ENCODE data around the gene KNTC1. TPM values are rescaled to one million over a fixed set of nuclear protein-coding genes. Genes with fewer than 3 reads are reported as not detected.
"Not testable (repeated sequence)": the region's sequence is repeated elsewhere in the genome, so short reads cannot be mapped to it uniquely, and the experiment has no call there.

KNTC1 gene
- total RNA-seq, 1 donor from 2014 or later = 249 TPM

GRCh38 chr12:122563361-122563760 is 36.3 kb downstream of the KNTC1 start:
- Histone ChIP-seq H3K9me3 (ENCODE audit: low read depth) (no peaks in the 10 kb centered on the region), H3K27me3 (no peaks in the 10 kb centered on the region), H3K4me3 (no peak overlapping the region), H2AFZ (replicated peaks) (no peak overlapping the region), H3K36me3 (no peaks in the 10 kb centered on the region), H3K79me2 (ENCODE audit: low read depth) (no peaks in the 10 kb centered on the region), H3K27ac (no peak overlapping the region), H3F3A (ENCODE audit: low read depth) (no peaks in the 10 kb centered on the region), H3K9ac (no peak overlapping the region), H4K20me1 (ENCODE audit: low read depth) (no peaks in the 10 kb centered on the region), H3K4me1 (no peaks in the 10 kb centered on the region), H3K4me2 (no peak overlapping the region)
- Mint-ChIP-seq H3K27ac (no peak overlapping the region), H3K4me3 (no peak overlapping the region), H3K27me3 (ENCODE audit: insufficient read depth, low read depth) (no peaks in the 10 kb centered on the region), H3K36me3 (peaks cover 22% of the 10 kb centered on the region), H3K4me1 (no peaks in the 10 kb centered on the region), H3K9me3 (no peaks in the 10 kb centered on the region)
- no peak for DNase-seq (ENCODE audit: low spot score)
- no peak for TF ChIP-seq EZH2phosphoT487 (IDR thresholded peaks at IDR 0.05)
- no peak for TF ChIP-seq CTCF (IDR thresholded peaks at IDR 0.05)
- no peak for TF ChIP-seq EZH2 (IDR thresholded peaks at IDR 0.05)

- H3K27ac ChIP-seq; H3K27ac Mint-ChIP-seq; H3K4me1 ChIP-seq; H3K9me3 ChIP-seq (ENCODE audit: low read depth); DNase-seq (ENCODE audit: low spot score); H3K4me1 Mint-ChIP-seq; H4K20me1 ChIP-seq (ENCODE audit: low read depth); H3F3A ChIP-seq (ENCODE audit: low read depth); H3K9me3 Mint-ChIP-seq; H3K79me2 ChIP-seq (ENCODE audit: low read depth); H3K9ac ChIP-seq; H2AFZ ChIP-seq (replicated peaks); H3K4me2 ChIP-seq; H3K4me3 Mint-ChIP-seq; H3K4me3 ChIP-seq; H3K36me3 ChIP-seq; H3K27me3 Mint-ChIP-seq (ENCODE audit: insufficient read depth, low read depth); H3K27me3 ChIP-seq: not testable (repeated sequence)
- H3K36me3 Mint-ChIP-seq = peaks cover 21% of the 10 kb centered on the region
Measured at GRCh38 chr12:122566816-122567215, 39.8 kb downstream of the KNTC1 start.

GRCh38 chr12:122569288-122569687 is 42.2 kb downstream of the KNTC1 start:
- Mint-ChIP-seq H3K36me3 (peaks cover 22% of the 10 kb centered on the region), H3K27me3 (ENCODE audit: insufficient read depth, low read depth) (no peaks in the 10 kb centered on the region), H3K4me3 (no peak overlapping the region), H3K9me3 (no peaks in the 10 kb centered on the region), H3K27ac (no peak overlapping the region), H3K4me1 (no peaks in the 10 kb centered on the region)
- no peak for DNase-seq (ENCODE audit: low spot score)
- Histone ChIP-seq H2AFZ (replicated peaks) (no peak overlapping the region), H3K9ac (no peak overlapping the region), H3K4me2 (no peak overlapping the region), H3K4me1 (no peaks in the 10 kb centered on the region), H3K9me3 (ENCODE audit: low read depth) (no peaks in the 10 kb centered on the region), H3F3A (ENCODE audit: low read depth) (no peaks in the 10 kb centered on the region), H3K36me3 (peaks cover 10% of the 10 kb centered on the region), H3K27ac (no peak overlapping the region), H3K4me3 (no peak overlapping the region), H3K27me3 (no peaks in the 10 kb centered on the region), H4K20me1 (ENCODE audit: low read depth) (no peaks in the 10 kb centered on the region), H3K79me2 (ENCODE audit: low read depth) (no peaks in the 10 kb centered on the region)
- TF ChIP-seq EZH2phosphoT487 (IDR thresholded peaks at IDR 0.05) = no peak

GRCh38 chr12:122570006-122570405 is 43.0 kb downstream of the KNTC1 start:
- not testable (repeated sequence) for DNase-seq (ENCODE audit: low spot score); H3K4me3 ChIP-seq; H3K79me2 ChIP-seq (ENCODE audit: low read depth); H3K27me3 ChIP-seq; H3K27ac ChIP-seq; H3F3A ChIP-seq (ENCODE audit: low read depth); H3K4me2 ChIP-seq; H3K4me3 Mint-ChIP-seq; H3K4me1 Mint-ChIP-seq; H3K9me3 Mint-ChIP-seq; H2AFZ ChIP-seq (replicated peaks); H3K27me3 Mint-ChIP-seq (ENCODE audit: insufficient read depth, low read depth); H3K9ac ChIP-seq; H4K20me1 ChIP-seq (ENCODE audit: low read depth); H3K9me3 ChIP-seq (ENCODE audit: low read depth); H3K4me1 ChIP-seq; H3K27ac Mint-ChIP-seq
- peaks cover 16% of the 10 kb centered on the region for H3K36me3 ChIP-seq
- H3K36me3 Mint-ChIP-seq = peaks cover 23% of the 10 kb centered on the region

- Histone ChIP-seq H4K20me1 (ENCODE audit: low read depth) (no peaks in the 10 kb centered on the region), H3K4me1 (no peaks in the 10 kb centered on the region), H3K36me3 (peaks cover 25% of the 10 kb centered on the region), H3K79me2 (ENCODE audit: low read depth) (no peaks in the 10 kb centered on the region), H3F3A (ENCODE audit: low read depth) (no peaks in the 10 kb centered on the region), H3K9me3 (ENCODE audit: low read depth) (no peaks in the 10 kb centered on the region), H3K27ac (no peak overlapping the region), H2AFZ (replicated peaks) (no peak overlapping the region), H3K9ac (no peak overlapping the region), H3K27me3 (no peaks in the 10 kb centered on the region), H3K4me3 (no peak overlapping the region), H3K4me2 (no peak overlapping the region)
- no peak for TF ChIP-seq EZH2phosphoT487 (IDR thresholded peaks at IDR 0.05)
- TF ChIP-seq CTCF (IDR thresholded peaks at IDR 0.05) = no peak
- TF ChIP-seq EZH2 (IDR thresholded peaks at IDR 0.05) = no peak
- DNase-seq (ENCODE audit: low spot score) = no peak
- no peaks in the 10 kb centered on the region for H3K9me3 Mint-ChIP-seq
- no peak overlapping the region for H3K27ac Mint-ChIP-seq
- no peaks in the 10 kb centered on the region for H3K27me3 Mint-ChIP-seq (ENCODE audit: insufficient read depth, low read depth)
- H3K4me3 Mint-ChIP-seq = no peak overlapping the region
- H3K36me3 Mint-ChIP-seq = peaks cover 33% of the 10 kb centered on the region
- no peaks in the 10 kb centered on the region for H3K4me1 Mint-ChIP-seq
Measured at GRCh38 chr12:122571821-122572220, 44.8 kb downstream of the KNTC1 start.

- not testable (repeated sequence) for H3K9me3 ChIP-seq (ENCODE audit: low read depth); H3K4me1 ChIP-seq; H4K20me1 ChIP-seq (ENCODE audit: low read depth); DNase-seq (ENCODE audit: low spot score); H3K27me3 Mint-ChIP-seq (ENCODE audit: insufficient read depth, low read depth); H3K27me3 ChIP-seq; H3K4me3 Mint-ChIP-seq; H3K27ac ChIP-seq; H3K27ac Mint-ChIP-seq; H3K4me1 Mint-ChIP-seq; H3K4me3 ChIP-seq; H2AFZ ChIP-seq (replicated peaks); H3F3A ChIP-seq (ENCODE audit: low read depth); H3K9me3 Mint-ChIP-seq; H3K79me2 ChIP-seq (ENCODE audit: low read depth); H3K4me2 ChIP-seq; H3K9ac ChIP-seq
- H3K36me3 Mint-ChIP-seq = peaks cover 32% of the 10 kb centered on the region
- peaks cover 26% of the 10 kb centered on the region for H3K36me3 ChIP-seq
Measured at GRCh38 chr12:122583294-122583693, 56.2 kb downstream of the KNTC1 start.
